ENCODE results near the gene CCDC102A. TPM values are rescaled to one million over a fixed set of nuclear protein-coding genes. Genes with fewer than 3 reads are reported as not detected.

CCDC102A gene
- total and polyA plus RNA-seq, 8 donors, result 1.7 to 14.5 (median 4.1) TPM; not detected in 1

- H3K4me1 ChIP-seq, result peaks cover 0 to 6% (median 2%) of the 10 kb centered on the region in 4 donors
- H3K27me3 ChIP-seq, result no peaks in the 10 kb centered on the region
- no peak overlapping the region for H3K4me3 ChIP-seq
- DNase-seq, result peak in 1 of 2 donors; percentile 4
- no peaks in the 10 kb centered on the region for H3K9me3 ChIP-seq
- TF ChIP-seq EP300 (IDR thresholded peaks at IDR 0.05), result no peak
- TF ChIP-seq POLR2AphosphoS5 (IDR thresholded peaks at IDR 0.05), result no peak
- no peak for TF ChIP-seq CTCF (IDR thresholded peaks at IDR 0.05)
- no peak for TF ChIP-seq POLR2A (IDR thresholded peaks at IDR 0.05)
- intact Hi-C loops (cut with DNase I; ENCODE audit: low total_unique reads), result loop anchor here (10.0 kb wide), 2 partner anchors 91 to 211 kb away; no protein-coding TSS in a partner anchor
- peaks cover 8 to 80% (median 56%) of the 10 kb centered on the region in 4 donors for H3K36me3 ChIP-seq
- H3K27ac ChIP-seq, result no peak overlapping the region
- 87 to 90% (median 88%) methylated on average over 10 of the region's 10 CpGs for WGBS, 5 donors
These were observed 20.1 kb downstream of the CCDC102A start for GRCh38 chr16:57516176-57516725.

GRCh38 chr16:57514791-57515600, 21.4 kb downstream of the CCDC102A start:
- intact Hi-C loops (cut with DNase I; ENCODE audit: low total_unique reads), result loop anchor here (10.0 kb wide), 2 partner anchors 90 to 210 kb away; no protein-coding TSS in a partner anchor
- WGBS, 5 donors, result 82 to 90% (median 85%) methylated on average over 20 to 23 of the region's 23 CpGs
- H3K9me3 ChIP-seq, result no peaks in the 10 kb centered on the region
- no peak for TF ChIP-seq POLR2AphosphoS5 (IDR thresholded peaks at IDR 0.05)
- TF ChIP-seq POLR2A (IDR thresholded peaks at IDR 0.05), result no peak
- no peak for TF ChIP-seq EP300 (IDR thresholded peaks at IDR 0.05)
- TF ChIP-seq CTCF (IDR thresholded peaks at IDR 0.05), result no peak
- no peak overlapping the region for H3K27ac ChIP-seq
- peaks cover 8 to 75% (median 53%) of the 10 kb centered on the region in 4 donors for H3K36me3 ChIP-seq
- H3K27me3 ChIP-seq, result no peaks in the 10 kb centered on the region
- no peak overlapping the region for H3K4me3 ChIP-seq
- H3K4me1 ChIP-seq, result peaks cover 0 to 11% (median 4%) of the 10 kb centered on the region in 4 donors
- peak in 1 of 2 donors; percentile 25 for DNase-seq

- peaks cover 8 to 75% (median 53%) of the 10 kb centered on the region in 4 donors for H3K36me3 ChIP-seq
- 63 to 92% (median 85%) methylated on average over 2 to 4 of the region's 4 CpGs for WGBS, 5 donors
- DNase-seq, result no peak
- TF ChIP-seq POLR2AphosphoS5 (IDR thresholded peaks at IDR 0.05) (no peak), CTCF (IDR thresholded peaks at IDR 0.05) (no peak), EP300 (IDR thresholded peaks at IDR 0.05) (no peak), POLR2A (IDR thresholded peaks at IDR 0.05) (no peak)
- H3K9me3 ChIP-seq, result no peaks in the 10 kb centered on the region
- H3K27me3 ChIP-seq, result no peaks in the 10 kb centered on the region
- intact Hi-C loops (cut with DNase I; ENCODE audit: low total_unique reads), result loop anchor here (10.0 kb wide), 2 partner anchors 90 to 210 kb away; no protein-coding TSS in a partner anchor
- H3K4me1 ChIP-seq, result peaks cover 0 to 7% (median 3%) of the 10 kb centered on the region in 4 donors
- no peak overlapping the region for H3K4me3 ChIP-seq
- no peak overlapping the region for H3K27ac ChIP-seq
These were observed 22.0 kb downstream of the CCDC102A start for GRCh38 chr16:57514371-57514770.

GRCh38 chr16:57513371-57514102, 22.8 kb downstream of the CCDC102A start:
- no peak overlapping the region for H3K4me3 ChIP-seq
- H3K9me3 ChIP-seq, result no peaks in the 10 kb centered on the region
- no peak for DNase-seq
- WGBS, 5 donors, result 71 to 79% (median 78%) methylated on average over 10 to 14 of the region's 14 CpGs
- TF ChIP-seq CTCF (IDR thresholded peaks at IDR 0.05) (no peak), POLR2AphosphoS5 (IDR thresholded peaks at IDR 0.05) (no peak), POLR2A (IDR thresholded peaks at IDR 0.05) (no peak), EP300 (IDR thresholded peaks at IDR 0.05) (no peak)
- no peak overlapping the region for H3K27ac ChIP-seq
- peaks cover 8 to 68% (median 49%) of the 10 kb centered on the region in 4 donors for H3K36me3 ChIP-seq
- H3K4me1 ChIP-seq, result peaks cover 0 to 7% (median 3%) of the 10 kb centered on the region in 4 donors
- intact Hi-C loops (cut with DNase I; ENCODE audit: low total_unique reads), result loop anchor here (10.0 kb wide), 2 partner anchors 89 to 209 kb away; no protein-coding TSS in a partner anchor
- no peaks in the 10 kb centered on the region for H3K27me3 ChIP-seq
